Endothelial cell of umbilical vein (primary cell): ENCODE data around the gene PPP1R1C.

Source experiments
- CTCF ChIP-seq, 2 donors: IDR thresholded peaks; 1 replicate in 1 of 2; 2 replicates in 1 of 2; pipeline ENCODE4 v1.5.1; 2011; ENCODE audit warnings: low read length in 2 of 2, mild to moderate bottlenecking in 2 of 2, moderate library complexity in 2 of 2, control low read depth in 1 of 2, inconsistent platforms in 1 of 2, low read depth in 1 of 2; ENCODE audit not compliant: insufficient read depth in 1 of 2; ENCODE audit errors: extremely low read depth in 1 of 2
- EZH2 ChIP-seq: IDR thresholded peaks from 2 replicates; pipeline ENCODE4 v1.6.1; 2012; ENCODE audit warnings: borderline replicate concordance, low read depth, mild to moderate bottlenecking, moderate library complexity, low read length, inconsistent platforms; ENCODE audit not compliant: severe bottlenecking
- FOS ChIP-seq: IDR thresholded peaks from 2 replicates; pipeline ENCODE4 v1.6.1; 2011; ENCODE audit warnings: mild to moderate bottlenecking, low read length, moderate library complexity, borderline replicate concordance; ENCODE audit not compliant: insufficient read depth
- JUN ChIP-seq: IDR thresholded peaks from 2 replicates; pipeline ENCODE4 v1.6.1; 2011; ENCODE audit warnings: borderline replicate concordance, low read depth; ENCODE audit not compliant: insufficient read length, insufficient read depth
- MAX ChIP-seq: IDR thresholded peaks from 2 replicates; pipeline ENCODE4 v1.6.1; 2011; ENCODE audit not compliant: insufficient read depth, insufficient read length
- MYC ChIP-seq: IDR thresholded peaks from one replicate; pipeline ENCODE4 v1.6.1; 2011; ENCODE audit warnings: mild to moderate bottlenecking, low read depth, low read length
- POLR2A ChIP-seq: IDR thresholded peaks from 2 replicates; pipeline ENCODE4 v1.6.1; 2012; ENCODE audit warnings: low read depth, mild to moderate bottlenecking, control low read depth, low read length
- POLR2AphosphoS5 ChIP-seq: IDR thresholded peaks from 2 replicates; pipeline ENCODE4 v1.6.1; 2012; ENCODE audit warnings: low read depth, mild to moderate bottlenecking, control low read depth, low read length, moderate library complexity; ENCODE audit not compliant: insufficient read depth

- TF ChIP-seq EZH2 = no peak
- no peak for TF ChIP-seq CTCF (IDR thresholded peaks at IDR 0.05; ENCODE audit: extremely low read depth in 1 of 2, insufficient read depth in 1 of 2, low read depth in 1 of 2, low read length in 2 of 2)
- TF ChIP-seq FOS = no peak
- no peak for TF ChIP-seq MAX
- TF ChIP-seq POLR2A = no peak
- no peak for TF ChIP-seq JUN
- no peak for TF ChIP-seq POLR2AphosphoS5
- no peak for TF ChIP-seq MYC
Measured at GRCh38 chr2:182088681-182089320, 103.1 kb downstream of the PPP1R1C start.
